ENCODE measurements around the gene GTF2IRD1. TPM values are rescaled to one million over a fixed set of nuclear protein-coding genes. Genes with fewer than 3 reads are reported as not detected.

The GTF2IRD1 gene
- total RNA-seq, 1 experiment from 2014 or later = 53.6 TPM

DNA sequence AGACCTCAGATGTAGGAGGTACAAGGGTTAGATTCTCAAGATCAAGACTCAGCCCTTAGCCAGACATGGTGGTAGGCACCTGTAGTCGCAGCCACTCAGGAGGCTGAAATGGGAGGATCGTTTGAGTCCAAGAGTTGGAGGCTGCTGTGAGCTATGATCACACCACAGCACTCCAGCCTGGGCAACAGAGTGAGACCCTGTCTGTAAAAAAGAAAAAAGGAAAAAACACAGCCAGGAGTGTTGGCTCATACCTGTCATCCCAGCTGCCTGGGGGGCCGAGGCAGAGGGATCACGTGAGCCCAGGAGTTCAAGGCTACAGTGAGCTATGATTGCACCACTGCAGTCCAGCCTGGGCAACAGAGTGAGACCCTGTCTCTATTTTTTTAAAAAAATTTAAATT, 69.3 kb downstream of the GTF2IRD1 start:
- ChIA-PET POLR2A (no interaction called here), CTCF (no interaction called here)
- Histone ChIP-seq H3K9me3 (no peaks in the 10 kb centered on the region), H3K27me3 (replicated peaks; ENCODE audit: control insufficient read depth, insufficient read depth, low read length) (no peaks in the 10 kb centered on the region), H3K36me3 (ENCODE audit: control insufficient read depth, insufficient read depth, low read length) (peaks cover 10% of the 10 kb centered on the region), H3K4me3 (ENCODE audit: low read depth, low read length) (no peak overlapping the region), H3K4me1 (peaks cover 7% of the 10 kb centered on the region)
- DNase-seq = no peak
- BruUV-seq (replicated peaks) = no TSS peak
- no peak for TF ChIP-seq CTCF (IDR thresholded peaks at IDR 0.05; ENCODE audit: insufficient read depth in 1 of 2, low read depth in 1 of 2, low read length in 1 of 2, severe bottlenecking in 1 of 2, unreplicated experiment in 1 of 2)
- H3K27me3 Mint-ChIP-seq (ENCODE audit: insufficient read depth, unreplicated experiment) = no peaks in the 10 kb centered on the region
- no peak overlapping the region for H3K27ac Mint-ChIP-seq (ENCODE audit: unreplicated experiment)
- intact Hi-C loops (cut with micrococcal nuclease; ENCODE audit: unreplicated experiment) = no loop called here
- peaks cover 14% of the 10 kb centered on the region for H3K4me1 Mint-ChIP-seq (ENCODE audit: low read depth, unreplicated experiment)
- no peaks in the 10 kb centered on the region for H3K9me3 Mint-ChIP-seq (ENCODE audit: unreplicated experiment)
- H3K36me3 Mint-ChIP-seq (ENCODE audit: insufficient read depth, unreplicated experiment) = peaks cover 76% of the 10 kb centered on the region
- no peak overlapping the region for H3K4me3 Mint-ChIP-seq (ENCODE audit: unreplicated experiment)

- no peak for DNase-seq
- H3K4me3 ChIP-seq (ENCODE audit: low read depth, low read length) = no peak overlapping the region
- peaks cover 3% of the 10 kb centered on the region for H3K36me3 ChIP-seq (ENCODE audit: control insufficient read depth, insufficient read depth, low read length)
- intact Hi-C loops (cut with micrococcal nuclease; ENCODE audit: unreplicated experiment) = no loop called here
- no TSS peak for BruUV-seq (replicated peaks)
- peaks cover 14% of the 10 kb centered on the region for H3K4me1 Mint-ChIP-seq (ENCODE audit: low read depth, unreplicated experiment)
- H3K27ac Mint-ChIP-seq (ENCODE audit: unreplicated experiment) = peak overlapping the region; percentile 66
- H3K4me1 ChIP-seq = peaks cover 7% of the 10 kb centered on the region
- peaks cover 71% of the 10 kb centered on the region for H3K36me3 Mint-ChIP-seq (ENCODE audit: insufficient read depth, unreplicated experiment)
- TF ChIP-seq CTCF (IDR thresholded peaks at IDR 0.05; ENCODE audit: insufficient read depth in 1 of 2, low read depth in 1 of 2, low read length in 1 of 2, severe bottlenecking in 1 of 2, unreplicated experiment in 1 of 2) = no peak
- no peak overlapping the region for H3K4me3 Mint-ChIP-seq (ENCODE audit: unreplicated experiment)
- H3K27me3 ChIP-seq (replicated peaks; ENCODE audit: control insufficient read depth, insufficient read depth, low read length) = no peaks in the 10 kb centered on the region
- no peaks in the 10 kb centered on the region for H3K27me3 Mint-ChIP-seq (ENCODE audit: insufficient read depth, unreplicated experiment)
- POLR2A ChIA-PET = interaction anchor here (0.5 kb wide), 1 partner anchor 132 kb away, joined by 4 read pairs; the partner anchor contains the start of gene GTF2I
- no peaks in the 10 kb centered on the region for H3K9me3 Mint-ChIP-seq (ENCODE audit: unreplicated experiment)
- CTCF ChIA-PET = no interaction called here
- H3K9me3 ChIP-seq = no peaks in the 10 kb centered on the region
These were observed 71.4 kb downstream of the GTF2IRD1 start for GRCh38 chr7:74525140-74525539.

DNA sequence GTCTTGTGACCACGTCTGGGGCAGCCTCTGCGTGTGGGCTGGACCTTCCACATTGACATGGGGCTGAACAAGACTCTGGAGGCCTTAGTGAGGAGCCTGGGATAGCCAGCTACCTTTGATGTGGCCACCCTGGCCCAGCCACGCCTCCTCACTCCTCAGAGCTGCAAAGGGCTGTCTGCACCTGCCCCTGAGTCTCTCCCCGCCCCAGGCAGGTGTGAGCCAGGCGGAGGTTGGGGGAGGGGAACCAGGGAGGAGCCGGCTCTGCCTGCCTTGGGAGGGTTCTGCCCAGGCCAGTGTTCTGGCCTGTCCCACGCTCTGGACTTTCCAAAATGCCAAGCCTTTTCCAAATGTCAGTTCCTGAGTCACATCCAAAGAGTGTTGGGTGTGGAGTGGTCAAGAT, 72.2 kb downstream of the GTF2IRD1 start:
- H3K4me1 Mint-ChIP-seq (ENCODE audit: low read depth, unreplicated experiment) = peaks cover 14% of the 10 kb centered on the region
- H3K4me3 ChIP-seq (ENCODE audit: low read depth, low read length) = no peak overlapping the region
- no TSS peak for BruUV-seq (replicated peaks)
- ChIA-PET POLR2A (interaction anchor here (0.5 to 0.6 kb wide), 3 partner anchors 34 to 132 kb away, joined by 4 to 12 read pairs (median 6); partner anchors contain the start of gene GTF2I), CTCF (no interaction called here)
- H3K36me3 Mint-ChIP-seq (ENCODE audit: insufficient read depth, unreplicated experiment) = peaks cover 71% of the 10 kb centered on the region
- no peak overlapping the region for H3K4me3 Mint-ChIP-seq (ENCODE audit: unreplicated experiment)
- no peak for TF ChIP-seq CTCF (IDR thresholded peaks at IDR 0.05; ENCODE audit: insufficient read depth in 1 of 2, low read depth in 1 of 2, low read length in 1 of 2, severe bottlenecking in 1 of 2, unreplicated experiment in 1 of 2)
- intact Hi-C loops (cut with micrococcal nuclease; ENCODE audit: unreplicated experiment) = no loop called here
- H3K27me3 ChIP-seq (replicated peaks; ENCODE audit: control insufficient read depth, insufficient read depth, low read length) = no peaks in the 10 kb centered on the region
- H3K27ac Mint-ChIP-seq (ENCODE audit: unreplicated experiment) = peak overlapping the region; percentile 66
- H3K9me3 ChIP-seq = no peaks in the 10 kb centered on the region
- H3K9me3 Mint-ChIP-seq (ENCODE audit: unreplicated experiment) = no peaks in the 10 kb centered on the region
- H3K27me3 Mint-ChIP-seq (ENCODE audit: insufficient read depth, unreplicated experiment) = no peaks in the 10 kb centered on the region
- H3K36me3 ChIP-seq (ENCODE audit: control insufficient read depth, insufficient read depth, low read length) = peaks cover 4% of the 10 kb centered on the region
- peaks cover 7% of the 10 kb centered on the region for H3K4me1 ChIP-seq
- DNase-seq = peak; percentile 84 to 88
